Subcutaneous abdominal adipose tissue (tissue), 5 donors: ENCODE results near the gene GOT1.
A peak's percentile ranks its signal among the peaks of the same experiment; 100 is the strongest.

Source experiments
- H3K27ac ChIP-seq: one replicate; pipeline ENCODE4 v1.7.0; 2013; ENCODE audit warnings: low read depth, mild to moderate bottlenecking, inconsistent platforms, low read length, moderate library complexity
- H3K27me3 ChIP-seq, 5 donors: one replicate each; pipeline ENCODE4 v1.7.0; 2013; ENCODE audit warnings: low read length in 5 of 5, inconsistent platforms in 1 of 5; ENCODE audit not compliant: control insufficient read depth in 5 of 5, insufficient read depth in 4 of 5
- H3K36me3 ChIP-seq, 5 donors: one replicate each; pipeline ENCODE4 v1.7.0; 2013; ENCODE audit warnings: low read length in 5 of 5; ENCODE audit not compliant: control insufficient read depth in 5 of 5, insufficient read depth in 5 of 5
- H3K4me1 ChIP-seq, 5 donors: one replicate each; pipeline ENCODE4 v1.7.0; 2013; ENCODE audit warnings: low read length in 5 of 5, mild to moderate bottlenecking in 3 of 5, moderate library complexity in 1 of 5; ENCODE audit not compliant: control insufficient read depth in 5 of 5, insufficient read depth in 5 of 5
- H3K4me3 ChIP-seq, 5 donors: one replicate each; pipeline ENCODE4 v1.7.0; 2013; ENCODE audit warnings: low read length in 5 of 5, low read depth in 1 of 5
- H3K9ac ChIP-seq, 5 donors: one replicate each; pipeline ENCODE4 v1.7.0; 2013; ENCODE audit warnings: low read length in 5 of 5, mild to moderate bottlenecking in 4 of 5, moderate library complexity in 3 of 5
- H3K9me3 ChIP-seq, 5 donors: one replicate each; pipeline ENCODE4 v1.7.0; 2013; ENCODE audit warnings: low read length in 5 of 5; ENCODE audit not compliant: control insufficient read depth in 5 of 5
- donor health status: healthy.
- donor health status: healthy.
- donor health status: healthy.
- donor health status: healthy.
- donor health status: healthy.

The GOT1 gene

DNA sequence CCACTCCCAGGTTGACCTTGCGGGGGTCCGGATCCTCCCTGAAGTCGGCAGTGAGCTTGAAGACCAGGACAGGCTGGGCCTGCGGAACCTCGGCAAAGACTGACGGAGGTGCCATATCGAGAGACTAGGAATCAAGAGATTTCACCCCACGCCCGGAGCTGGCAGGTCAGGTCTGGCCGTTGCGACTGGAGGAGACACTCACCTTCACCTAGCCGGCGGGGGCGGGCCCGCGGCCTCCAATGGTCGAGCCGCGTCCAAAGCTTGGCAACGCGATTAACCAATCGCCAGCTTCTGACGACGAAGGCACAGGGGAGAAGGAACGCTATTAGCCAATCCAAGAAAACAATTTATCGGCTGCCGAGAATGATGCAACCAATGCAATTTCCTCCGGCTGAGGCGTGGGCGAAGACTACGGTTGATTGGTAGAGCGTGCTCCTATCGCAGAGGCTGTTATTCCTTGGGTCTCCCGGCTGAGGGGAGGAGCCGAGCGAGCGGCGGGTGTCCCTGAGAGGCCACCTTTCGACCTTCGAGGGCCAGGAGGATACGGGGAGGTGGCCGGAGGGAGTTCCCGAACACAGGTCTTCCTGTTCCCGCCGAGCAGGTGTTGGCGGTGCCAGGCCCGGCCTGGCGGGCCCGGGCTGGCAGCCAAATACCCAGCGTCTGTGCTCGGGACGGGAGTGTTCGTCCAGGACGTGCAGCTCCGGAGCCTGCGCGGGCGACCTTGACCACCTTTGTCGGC is at the start of gene GOT1:
TSS of gene GOT1 (minus strand) at position 174 of the 739 bp plus-strand sequence. CDS start at position 115, 59 bp downstream.
- H3K4me1 ChIP-seq, result peaks cover 0 to 27% (median 21%) of the 10 kb centered on the region in 5 donors
- peaks cover 4 to 14% (median 6%) of the 10 kb centered on the region in 5 donors for H3K36me3 ChIP-seq
- no peaks in the 10 kb centered on the region for H3K27me3 ChIP-seq
- H3K27ac ChIP-seq, result peak within 1 kb of the TSS; percentile 82
- H3K9ac ChIP-seq, result peak within 1 kb of the TSS; percentile 74 to 92 (median 85)
- peak within 1 kb of the TSS; percentile 88 to 97 (median 92) for H3K4me3 ChIP-seq
- no peaks in the 10 kb centered on the region for H3K9me3 ChIP-seq

DNA sequence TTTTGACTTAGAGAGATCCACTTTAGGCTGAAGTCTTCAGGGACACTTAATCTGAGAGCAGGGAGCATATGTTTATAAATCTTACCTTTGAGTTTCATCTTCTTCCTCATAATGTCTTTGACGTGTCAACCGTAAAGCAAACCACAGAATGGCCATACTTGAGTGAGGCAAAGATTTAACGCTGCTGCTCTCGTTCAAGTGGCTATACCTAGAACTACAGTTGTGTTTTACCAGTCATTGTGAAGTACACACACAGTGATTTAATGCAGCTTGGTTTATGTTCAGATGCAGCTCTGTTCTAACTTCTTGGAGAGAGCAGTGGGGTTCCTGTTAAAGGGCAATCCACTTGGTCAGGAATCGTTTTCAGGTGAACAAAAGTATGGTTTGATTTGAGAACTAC is 39.9 kb upstream of the GOT1 start:
- H3K27ac ChIP-seq, result no peak overlapping the region
- no peak overlapping the region for H3K9ac ChIP-seq
- H3K4me3 ChIP-seq, result no peak overlapping the region
- peaks cover 4 to 17% (median 7%) of the 10 kb centered on the region in 5 donors for H3K27me3 ChIP-seq
- H3K9me3 ChIP-seq, result no peaks in the 10 kb centered on the region
- H3K4me1 ChIP-seq, result peaks cover 0 to 7% (median 0%) of the 10 kb centered on the region in 5 donors
- no peaks in the 10 kb centered on the region for H3K36me3 ChIP-seq

GRCh38 chr10:99467236-99467999 is 37.0 kb upstream of the GOT1 start:
- Histone ChIP-seq H3K27me3 (peaks cover 4 to 17% (median 7%) of the 10 kb centered on the region in 5 donors), H3K4me1 (peaks cover 0 to 7% (median 0%) of the 10 kb centered on the region in 5 donors), H3K9me3 (no peaks in the 10 kb centered on the region), H3K36me3 (no peaks in the 10 kb centered on the region), H3K27ac (no peak overlapping the region), H3K9ac (no peak overlapping the region), H3K4me3 (no peak overlapping the region)

GRCh38 chr10:99466632-99467223 is 36.3 kb upstream of the GOT1 start:
- H3K27ac ChIP-seq, result no peak overlapping the region

DNA sequence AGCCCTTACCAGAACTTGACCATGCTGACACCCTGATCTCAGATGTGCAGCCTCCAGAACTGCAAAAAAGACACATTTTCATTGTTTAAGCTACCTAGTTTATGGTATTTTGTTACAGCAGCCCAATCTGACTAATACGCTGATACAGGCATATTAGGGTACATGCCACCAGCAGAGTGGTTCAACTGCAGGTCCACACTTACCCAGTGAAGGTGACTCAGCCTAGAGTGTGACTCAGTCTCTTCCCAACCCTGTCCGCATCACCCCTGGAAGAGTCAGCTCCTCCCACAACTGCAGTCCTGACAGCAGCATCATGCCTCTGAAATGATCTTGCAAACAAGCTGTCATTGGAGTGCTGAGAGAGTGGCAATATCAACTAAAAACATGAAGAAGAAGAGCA is 30.8 kb upstream of the GOT1 start:
- H3K9me3 ChIP-seq, result peaks cover 0 to 6% (median 0%) of the 10 kb centered on the region in 5 donors
- H3K27me3 ChIP-seq, result peaks cover 3 to 18% (median 6%) of the 10 kb centered on the region in 5 donors
- H3K9ac ChIP-seq, result no peak overlapping the region
- no peak overlapping the region for H3K27ac ChIP-seq
- H3K4me1 ChIP-seq, result no peaks in the 10 kb centered on the region
- H3K36me3 ChIP-seq, result no peaks in the 10 kb centered on the region
- no peak overlapping the region for H3K4me3 ChIP-seq

More at GRCh38 chr10:99466632-99467223, 36.3 kb upstream of the GOT1 start:
- H3K36me3 ChIP-seq, result no peaks in the 10 kb centered on the region
- H3K27me3 ChIP-seq, result peaks cover 4 to 17% (median 7%) of the 10 kb centered on the region in 5 donors
- no peak overlapping the region for H3K4me3 ChIP-seq
- no peaks in the 10 kb centered on the region for H3K9me3 ChIP-seq
- peaks cover 0 to 7% (median 0%) of the 10 kb centered on the region in 5 donors for H3K4me1 ChIP-seq
- no peak overlapping the region for H3K9ac ChIP-seq

- Histone ChIP-seq H3K9ac (no peak overlapping the region), H3K4me3 (no peak overlapping the region), H3K36me3 (no peaks in the 10 kb centered on the region), H3K4me1 (no peaks in the 10 kb centered on the region), H3K9me3 (peaks cover 0 to 6% (median 0%) of the 10 kb centered on the region in 5 donors), H3K27me3 (peaks cover 3 to 25% (median 9%) of the 10 kb centered on the region in 5 donors), H3K27ac (no peak overlapping the region)
Measured at GRCh38 chr10:99460070-99460469, 29.6 kb upstream of the GOT1 start.

DNA sequence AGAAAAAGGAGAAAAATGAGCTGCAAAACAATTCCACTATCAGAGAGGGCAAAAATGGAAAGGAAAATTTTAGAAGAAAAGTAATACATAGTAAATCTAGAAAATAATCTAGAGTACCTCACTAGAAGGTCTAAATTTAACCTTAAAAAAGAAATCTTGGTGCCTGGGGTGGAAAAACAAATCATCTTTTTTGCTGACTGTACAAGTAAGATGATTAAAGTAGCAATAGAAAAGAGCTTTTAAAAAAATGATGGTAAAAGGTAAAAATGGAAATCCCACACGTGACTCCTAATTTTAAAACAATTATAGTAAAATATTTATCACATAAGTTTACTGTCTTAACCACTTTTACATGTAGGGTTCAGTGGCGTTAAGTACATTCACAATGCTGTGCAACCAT is 28.8 kb upstream of the GOT1 start:
- H3K9ac ChIP-seq, result no peak overlapping the region
- no peak overlapping the region for H3K27ac ChIP-seq
- no peak overlapping the region for H3K4me3 ChIP-seq
- H3K4me1 ChIP-seq, result no peaks in the 10 kb centered on the region
- no peaks in the 10 kb centered on the region for H3K36me3 ChIP-seq
- peaks cover 3 to 25% (median 11%) of the 10 kb centered on the region in 5 donors for H3K27me3 ChIP-seq
- peaks cover 0 to 6% (median 0%) of the 10 kb centered on the region in 5 donors for H3K9me3 ChIP-seq

DNA sequence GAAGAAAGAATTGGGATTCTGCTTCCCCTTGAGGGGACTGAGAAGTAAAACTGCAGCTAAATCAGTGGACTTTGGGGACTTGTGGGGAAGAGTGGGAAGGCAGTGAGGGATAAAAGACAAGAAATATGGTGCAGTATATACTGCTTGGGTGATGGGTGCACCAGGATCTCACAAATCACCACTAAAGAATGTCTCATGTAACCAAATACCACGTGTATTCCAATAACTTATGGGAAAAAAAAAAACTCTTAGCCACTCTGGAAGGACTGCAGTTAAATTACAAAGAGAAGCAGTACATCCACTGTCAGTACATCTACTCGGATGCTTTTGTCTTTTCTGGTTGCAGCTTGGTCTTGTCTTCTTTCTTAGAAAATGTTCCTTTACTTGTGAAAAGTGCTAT is 27.4 kb upstream of the GOT1 start:
- no peaks in the 10 kb centered on the region for H3K36me3 ChIP-seq
- no peaks in the 10 kb centered on the region for H3K4me1 ChIP-seq
- peaks cover 0 to 6% (median 0%) of the 10 kb centered on the region in 5 donors for H3K9me3 ChIP-seq
- peaks cover 3 to 25% (median 11%) of the 10 kb centered on the region in 5 donors for H3K27me3 ChIP-seq
- H3K27ac ChIP-seq, result no peak overlapping the region
- no peak overlapping the region for H3K9ac ChIP-seq
- no peak overlapping the region for H3K4me3 ChIP-seq

DNA sequence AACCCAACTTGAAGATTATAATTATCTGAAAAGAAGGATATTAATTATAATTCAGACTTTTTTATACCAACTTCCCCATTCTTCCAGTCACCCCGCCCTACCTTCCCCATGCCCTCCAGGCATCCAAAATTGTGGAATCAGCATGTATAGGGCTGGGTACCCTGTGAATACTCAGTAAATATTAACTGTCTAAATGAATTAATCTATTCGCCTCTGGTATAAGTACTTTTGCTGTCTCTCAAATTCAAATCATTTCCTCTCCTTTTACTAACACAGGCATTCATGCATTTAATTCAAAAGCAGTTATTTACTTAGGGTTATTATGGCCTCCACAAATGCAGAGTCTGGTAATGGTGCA is 26.5 kb upstream of the GOT1 start:
- Histone ChIP-seq H3K36me3 (no peaks in the 10 kb centered on the region), H3K27ac (no peak overlapping the region), H3K4me1 (no peaks in the 10 kb centered on the region), H3K27me3 (peaks cover 3 to 25% (median 11%) of the 10 kb centered on the region in 5 donors), H3K4me3 (no peak overlapping the region), H3K9me3 (peaks cover 0 to 6% (median 0%) of the 10 kb centered on the region in 5 donors), H3K9ac (no peak overlapping the region)
